ENCODE data around the gene MROH2B. TPM values are rescaled to one million over a fixed set of nuclear protein-coding genes. Genes with fewer than 3 reads are reported as not detected.
"Not testable (repeated sequence)": the region's sequence is repeated elsewhere in the genome, so short reads cannot be mapped to it uniquely, and the experiment has no call there.

The MROH2B gene
- total RNA-seq, 1 donor from 2014 or later = not detected

DNA sequence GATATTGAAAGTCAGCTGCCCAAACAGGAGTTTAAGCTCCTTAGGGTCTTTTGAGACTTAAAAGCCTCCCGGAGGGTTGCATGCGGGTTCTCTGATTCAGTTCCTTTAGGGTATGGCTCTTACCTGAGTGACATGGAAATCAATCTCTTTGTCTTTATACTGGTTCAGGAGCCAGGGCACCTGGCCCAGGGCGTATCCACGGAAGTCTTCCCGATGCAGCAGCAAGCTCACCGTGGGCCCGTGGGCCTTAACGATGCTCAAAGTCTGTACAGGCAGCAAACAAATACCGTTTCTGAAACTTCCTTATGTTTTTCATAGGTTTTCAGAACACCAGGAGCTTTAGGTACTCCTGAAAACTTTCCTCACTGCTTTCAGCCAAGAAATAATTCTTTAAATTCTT, 13.2 kb downstream of the MROH2B start:
- no peak for TF ChIP-seq CTCF (IDR thresholded peaks at IDR 0.05; ENCODE audit: insufficient read depth, low read length, poor library complexity, severe bottlenecking)
- Histone ChIP-seq H3K4me3 (ENCODE audit: low read depth, low read length) (no peak overlapping the region), H3K36me3 (ENCODE audit: control insufficient read depth, insufficient read depth, low read length) (no peaks in the 10 kb centered on the region), H3K27me3 (ENCODE audit: control insufficient read depth, insufficient read depth, low read length) (peaks cover 2% of the 10 kb centered on the region)
- no peak for DNase-seq (ENCODE audit: low read depth)

DNA sequence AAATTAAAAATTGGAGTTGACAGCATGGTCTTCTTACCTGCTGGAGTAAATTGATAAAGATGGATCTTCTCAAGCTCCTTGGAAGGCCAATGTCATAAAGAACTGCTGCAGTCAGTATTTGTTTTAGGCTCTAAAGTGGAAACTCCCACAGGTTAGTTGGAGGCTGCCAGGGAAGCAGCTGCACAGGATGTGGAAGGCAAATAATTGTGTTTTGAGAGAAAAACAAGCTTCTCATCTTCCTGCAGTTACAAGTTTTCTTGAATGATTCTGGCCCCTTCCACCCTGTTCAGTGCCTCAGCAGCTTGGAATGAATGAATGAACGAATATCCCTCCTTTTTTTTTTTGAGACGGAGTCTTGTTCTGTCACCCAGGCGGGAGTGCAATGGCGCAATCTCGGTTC, 13.9 kb downstream of the MROH2B start:
- no peak for DNase-seq (ENCODE audit: low read depth)
- no peak for TF ChIP-seq CTCF (IDR thresholded peaks at IDR 0.05; ENCODE audit: insufficient read depth, low read length, poor library complexity, severe bottlenecking)
- Histone ChIP-seq H3K27me3 (ENCODE audit: control insufficient read depth, insufficient read depth, low read length) (peaks cover 2% of the 10 kb centered on the region), H3K4me3 (ENCODE audit: low read depth, low read length) (no peak overlapping the region), H3K36me3 (ENCODE audit: control insufficient read depth, insufficient read depth, low read length) (no peaks in the 10 kb centered on the region)

GRCh38 chr5:41048986-41049385, 22.2 kb downstream of the MROH2B start:
- no peak for DNase-seq (ENCODE audit: low read depth)
- Histone ChIP-seq H3K4me3 (ENCODE audit: low read depth, low read length) (no peak overlapping the region), H3K36me3 (ENCODE audit: control insufficient read depth, insufficient read depth, low read length) (no peaks in the 10 kb centered on the region), H3K27me3 (ENCODE audit: control insufficient read depth, insufficient read depth, low read length) (no peaks in the 10 kb centered on the region)
- no peak for TF ChIP-seq CTCF (IDR thresholded peaks at IDR 0.05; ENCODE audit: insufficient read depth, low read length, poor library complexity, severe bottlenecking)

GRCh38 chr5:41043109-41043747, 27.9 kb downstream of the MROH2B start:
- TF ChIP-seq CTCF (IDR thresholded peaks at IDR 0.05; ENCODE audit: insufficient read depth, low read length, poor library complexity, severe bottlenecking) = no peak
- Histone ChIP-seq H3K27me3 (ENCODE audit: control insufficient read depth, insufficient read depth, low read length) (no peaks in the 10 kb centered on the region), H3K4me3 (ENCODE audit: low read depth, low read length) (no peak overlapping the region), H3K36me3 (ENCODE audit: control insufficient read depth, insufficient read depth, low read length) (no peaks in the 10 kb centered on the region)
- no peak for DNase-seq (ENCODE audit: low read depth)

DNA sequence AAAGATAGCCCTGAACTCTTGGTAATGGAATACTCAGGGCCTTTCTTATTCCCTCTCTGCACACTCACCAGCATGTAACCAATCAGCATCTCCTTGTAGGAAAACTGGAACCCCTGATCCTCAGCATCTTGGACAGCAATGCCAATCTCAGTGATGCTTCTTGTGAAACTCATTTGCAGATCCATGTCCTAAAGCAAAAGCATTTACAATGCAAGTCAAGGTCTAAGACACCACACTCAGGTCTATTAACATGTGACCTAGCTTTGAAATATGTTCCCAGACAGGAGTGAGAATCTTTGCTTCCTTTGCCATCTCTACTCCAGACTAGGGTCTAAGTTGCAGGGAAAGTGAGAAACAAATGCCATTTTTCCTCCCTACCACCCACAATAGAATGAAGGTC, 38.2 kb downstream of the MROH2B start:
- DNase-seq (ENCODE audit: low read depth) = no peak
- Histone ChIP-seq H3K36me3 (ENCODE audit: control insufficient read depth, insufficient read depth, low read length) (no peaks in the 10 kb centered on the region), H3K27me3 (ENCODE audit: control insufficient read depth, insufficient read depth, low read length) (no peaks in the 10 kb centered on the region), H3K4me3 (ENCODE audit: low read depth, low read length) (no peak overlapping the region)
- no peak for TF ChIP-seq CTCF (IDR thresholded peaks at IDR 0.05; ENCODE audit: insufficient read depth, low read length, poor library complexity, severe bottlenecking)

DNA sequence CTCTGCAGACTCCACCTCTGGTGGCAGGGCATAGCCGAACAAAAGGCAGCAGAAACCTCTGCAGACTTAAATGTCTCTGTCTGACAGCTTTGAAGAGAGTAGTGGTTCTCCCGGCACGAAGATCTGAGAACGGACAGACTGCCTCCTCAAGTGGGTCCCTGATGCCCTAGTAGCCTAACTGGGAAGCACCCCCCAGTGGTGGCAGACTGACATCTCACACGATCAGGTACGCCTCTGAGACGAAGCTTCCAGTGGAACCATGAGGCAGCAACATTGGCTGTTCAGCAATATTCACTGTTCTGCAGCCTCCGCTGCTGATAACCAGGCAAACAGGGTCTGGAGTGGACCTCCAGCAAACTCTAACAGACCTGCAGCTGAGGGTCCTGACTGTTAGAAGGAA, 48.5 kb downstream of the MROH2B start:
- H3K27me3 ChIP-seq (ENCODE audit: control insufficient read depth, insufficient read depth, low read length); H3K36me3 ChIP-seq (ENCODE audit: control insufficient read depth, insufficient read depth, low read length); DNase-seq (ENCODE audit: low read depth); H3K4me3 ChIP-seq (ENCODE audit: low read depth, low read length): not testable (repeated sequence)
